Glutamatergic neuron (in vitro differentiated cells): ENCODE results near the gene SKI. TPM values are rescaled to one million over a fixed set of nuclear protein-coding genes. Genes with fewer than 3 reads are reported as not detected.

Experiments used
- DNase-seq: peaks from one replicate; pipeline ENCODE4 v3.0.0; 2022
- H3K27ac Mint-ChIP-seq: one replicate; pipeline ENCODE4 v1.8.0; 2020; ENCODE audit warnings: mild to moderate bottlenecking, mixed read lengths, inconsistent platforms; ENCODE audit not compliant: unreplicated experiment
- H3K27me3 Mint-ChIP-seq: one replicate; pipeline ENCODE4 v1.8.0; 2020; ENCODE audit warnings: mild to moderate bottlenecking, moderate library complexity, mixed read lengths, inconsistent platforms; ENCODE audit not compliant: unreplicated experiment
- H3K36me3 Mint-ChIP-seq: one replicate; pipeline ENCODE4 v1.8.0; 2020; ENCODE audit warnings: mild to moderate bottlenecking, mixed read lengths, inconsistent platforms; ENCODE audit not compliant: unreplicated experiment
- H3K4me1 Mint-ChIP-seq: one replicate; pipeline ENCODE4 v1.8.0; 2020; ENCODE audit warnings: mild to moderate bottlenecking, low read depth, mixed read lengths, inconsistent platforms; ENCODE audit not compliant: unreplicated experiment
- H3K4me3 Mint-ChIP-seq: one replicate; pipeline ENCODE4 v1.8.0; 2020; ENCODE audit warnings: mild to moderate bottlenecking, mixed read lengths, inconsistent platforms; ENCODE audit not compliant: unreplicated experiment
- H3K9me3 Mint-ChIP-seq: one replicate; pipeline ENCODE4 v1.8.0; 2020; ENCODE audit warnings: mild to moderate bottlenecking, moderate library complexity, mixed read lengths, inconsistent platforms; ENCODE audit not compliant: unreplicated experiment
- CTCF ChIP-seq: fragments of 200-600 bp; sonication (generic); IDR thresholded peaks from one replicate; pipeline ENCODE4 v1.5.0; 2021; ENCODE audit not compliant: partially characterized antibody, unreplicated experiment
- total RNA-seq: library from RNA; stranded (reverse); fragmentation: NEBNext Ultra II Directional; extraction: Animal tissue kit (Norgen Biotek cat#: 25700); gene quantifications from one replicate; pipeline ENCODE4 v1.2.1, GENCODE V29; 2021; ENCODE audit not compliant: unreplicated experiment

The SKI gene
- total RNA-seq, 1 donor from 2014 or later: 143 TPM

DNA sequence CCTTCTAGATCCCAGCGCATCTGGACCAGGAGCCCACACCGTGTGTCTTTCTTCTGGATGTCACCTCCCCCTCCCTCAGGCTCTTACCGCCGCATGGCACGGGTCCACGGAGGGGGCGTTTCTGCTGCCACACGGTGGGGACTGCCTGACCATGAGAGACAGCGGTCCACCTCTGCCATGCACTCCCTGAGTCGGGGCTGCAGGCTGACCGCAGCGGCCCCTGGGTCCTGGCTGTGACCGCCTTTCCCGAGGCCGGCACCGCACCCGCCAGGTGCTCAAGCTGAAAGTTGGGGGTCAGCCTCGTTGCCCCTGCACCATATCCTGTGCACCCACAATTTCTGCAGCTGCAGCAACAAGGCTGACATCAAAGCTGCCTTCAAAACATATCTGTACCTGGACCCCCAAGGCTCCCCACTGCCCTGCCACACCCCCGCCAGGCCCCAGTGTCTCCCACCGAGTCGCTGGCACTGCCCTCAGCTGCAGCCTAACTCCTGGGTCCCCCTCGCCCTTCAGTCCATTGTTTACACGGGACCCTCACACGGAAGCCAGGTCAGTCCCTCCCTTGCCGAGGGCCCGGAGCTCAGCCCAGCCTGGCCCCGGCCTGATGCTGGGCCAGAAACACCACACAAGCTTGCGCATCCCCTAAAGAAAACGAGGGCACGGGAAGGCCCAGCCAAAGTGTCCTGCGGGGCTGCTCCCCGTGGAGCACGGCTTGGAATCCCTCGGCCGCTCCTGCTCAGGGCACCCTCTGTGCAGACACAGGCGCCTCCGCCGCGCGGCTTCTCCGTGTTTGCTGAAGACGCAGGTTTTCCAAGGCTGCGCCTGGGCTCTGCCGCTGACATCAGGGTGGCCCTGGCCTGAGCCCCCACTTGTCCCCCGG, 111.3 kb downstream of the SKI start:
- Mint-ChIP-seq H3K27ac (no peak overlapping the region), H3K4me1 (peaks cover 2% of the 10 kb centered on the region)

GRCh38 chr1:2340086-2340917, 112.2 kb downstream of the SKI start:
- peak; percentile 13 for DNase-seq
- H3K4me3 Mint-ChIP-seq: no peak overlapping the region
- TF ChIP-seq CTCF: no peak
- H3K4me1 Mint-ChIP-seq: no peaks in the 10 kb centered on the region
- no peak overlapping the region for H3K27ac Mint-ChIP-seq
- H3K36me3 Mint-ChIP-seq: no peaks in the 10 kb centered on the region
- peaks cover 4% of the 10 kb centered on the region for H3K27me3 Mint-ChIP-seq
- H3K9me3 Mint-ChIP-seq: peaks cover 3% of the 10 kb centered on the region

More for the DNA sequence above, 111.3 kb downstream of the SKI start:
- Mint-ChIP-seq H3K36me3 (no peaks in the 10 kb centered on the region), H3K4me3 (no peak overlapping the region), H3K9me3 (peaks cover 3% of the 10 kb centered on the region), H3K27me3 (peaks cover 4% of the 10 kb centered on the region)
- TF ChIP-seq CTCF: no peak
- DNase-seq: peak; percentile 14

- Mint-ChIP-seq H3K4me1 (no peaks in the 10 kb centered on the region), H3K9me3 (peaks cover 3% of the 10 kb centered on the region), H3K27ac (peak overlapping the region; percentile 38), H3K36me3 (no peaks in the 10 kb centered on the region), H3K27me3 (peaks cover 4% of the 10 kb centered on the region), H3K4me3 (no peak overlapping the region)
- DNase-seq: peak; percentile 10
- no peak for TF ChIP-seq CTCF
These were observed 112.8 kb downstream of the SKI start for GRCh38 chr1:2340918-2341254.

GRCh38 chr1:2341706-2342383, 113.7 kb downstream of the SKI start:
- Mint-ChIP-seq H3K4me3 (no peak overlapping the region), H3K4me1 (no peaks in the 10 kb centered on the region), H3K36me3 (no peaks in the 10 kb centered on the region), H3K9me3 (peaks cover 3% of the 10 kb centered on the region), H3K27ac (no peak overlapping the region), H3K27me3 (peaks cover 4% of the 10 kb centered on the region)
- DNase-seq: peak; percentile 3
- TF ChIP-seq CTCF: no peak
